DOHH2 (cell line): Measurements from ENCODE around the gene SLC38A4.

Experiments used
- H3F3A ChIP-seq: fragments of 200-600 bp; sonication (generic), shearing (Covaris generic); 2 replicates; pipeline ENCODE4 v1.6.0; 2016; ENCODE audit warnings: antibody characterized with exemption, mild to moderate bottlenecking; ENCODE audit not compliant: control insufficient read depth, insufficient read depth
- H3K27ac ChIP-seq: fragments of 200-600 bp; sonication (generic); 2 replicates; pipeline ENCODE4 v1.5.1; 2014; ENCODE audit warnings: low read depth, mild to moderate bottlenecking, low read length, moderate library complexity
- H3K27me3 ChIP-seq: fragments of 200-600 bp; sonication (generic); 2 replicates; pipeline ENCODE4 v1.6.1; 2014; ENCODE audit warnings: mild to moderate bottlenecking, low read length, mixed read lengths; ENCODE audit not compliant: control insufficient read depth
- H3K36me3 ChIP-seq: fragments of 200-600 bp; sonication (generic); 2 replicates; pipeline ENCODE4 v1.6.1; 2014; ENCODE audit warnings: mild to moderate bottlenecking, low read length, moderate library complexity, mixed read lengths; ENCODE audit not compliant: control insufficient read depth
- H3K4me1 ChIP-seq: fragments of 200-600 bp; sonication (generic); 2 replicates; pipeline ENCODE4 v1.6.1; 2014; ENCODE audit warnings: mild to moderate bottlenecking, low read length, mixed read lengths; ENCODE audit not compliant: control insufficient read depth
- H3K4me2 ChIP-seq: fragments of 200-600 bp; sonication (generic); 2 replicates; pipeline ENCODE4 v1.6.0; 2014; ENCODE audit warnings: mild to moderate bottlenecking, low read length, moderate library complexity
- H3K4me3 ChIP-seq: fragments of 200-600 bp; sonication (generic); 2 replicates; pipeline ENCODE4 v1.5.1; 2014; ENCODE audit warnings: mild to moderate bottlenecking, low read length, mixed read lengths
- H3K79me2 ChIP-seq: fragments of 200-600 bp; sonication (generic); 2 replicates; pipeline ENCODE4 v1.6.1; 2014; ENCODE audit warnings: mild to moderate bottlenecking, low read length, mixed read lengths; ENCODE audit not compliant: control insufficient read depth
- H3K9me2 ChIP-seq: fragments of 200-600 bp; sonication (generic); replicated peaks from 2 replicates; pipeline ENCODE4 v1.6.1; 2014; ENCODE audit warnings: mild to moderate bottlenecking, low read length, mixed read lengths; ENCODE audit not compliant: control insufficient read depth
- H3K9me3 ChIP-seq: fragments of 200-600 bp; sonication (generic); 2 replicates; pipeline ENCODE4 v1.6.1; 2014; ENCODE audit warnings: antibody characterized with exemption, low read length, mixed read lengths; ENCODE audit not compliant: control insufficient read depth, insufficient read depth
- H4K20me1 ChIP-seq: fragments of 200-600 bp; sonication (generic); 2 replicates; pipeline ENCODE4 v1.6.0; 2014; ENCODE audit warnings: low read depth, mild to moderate bottlenecking, antibody characterized with exemption, low read length, moderate library complexity; ENCODE audit not compliant: control insufficient read depth, insufficient read depth
- EZH2phosphoT487 ChIP-seq: fragments of 200-600 bp; sonication (generic); IDR thresholded peaks from 2 replicates; pipeline ENCODE4 v1.6.1; 2017; ENCODE audit warnings: borderline replicate concordance, mild to moderate bottlenecking, antibody characterized with exemption, low read length, moderate library complexity, mixed read lengths
- TF ChIP-seq, protein P1 (sequence below): fragments of 200-600 bp; sonication (generic); IDR thresholded peaks from one replicate; pipeline ENCODE4 v1.5.1; 2014; ENCODE audit warnings: antibody characterized with exemption, mild to moderate bottlenecking, low read depth, low read length; ENCODE audit not compliant: poor library complexity, severe bottlenecking

Gene SLC38A4

DNA sequence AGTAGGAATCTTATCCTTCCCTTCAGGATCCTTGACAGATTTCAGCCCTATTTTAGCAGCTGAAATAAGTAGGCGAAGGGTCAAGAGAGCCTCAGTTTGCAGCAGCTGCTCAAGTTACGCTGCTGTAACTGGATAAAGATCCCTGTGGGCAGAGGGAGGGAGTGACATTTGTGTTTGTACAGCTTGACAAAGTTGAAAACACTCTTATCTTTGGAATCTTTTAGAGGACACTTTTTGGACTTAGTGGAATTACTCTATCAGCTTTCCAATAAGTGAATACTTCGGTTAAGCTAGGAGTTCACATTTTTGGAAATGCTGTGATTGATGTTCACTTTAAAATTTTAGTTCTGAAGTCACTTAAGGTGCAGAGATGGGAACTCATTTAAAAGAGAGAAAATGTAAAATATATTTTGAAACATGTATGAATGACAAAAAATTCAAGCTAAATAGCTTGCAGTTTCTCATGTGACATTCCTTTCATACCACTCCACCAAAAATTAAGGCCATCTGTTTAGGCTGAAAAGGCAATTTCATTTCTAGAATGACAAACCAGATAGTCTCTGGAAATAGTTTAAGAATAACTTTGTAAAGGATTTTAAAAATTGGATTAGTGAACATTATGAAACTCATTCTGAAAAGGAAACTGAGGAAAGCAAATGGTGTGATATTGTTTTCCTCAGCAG lies 55.2 kb downstream of the SLC38A4 start:
- H4K20me1 ChIP-seq = no peaks in the 10 kb centered on the region
- H3K9me2 ChIP-seq = no peaks in the 10 kb centered on the region
- no peaks in the 10 kb centered on the region for H3F3A ChIP-seq
- H3K4me1 ChIP-seq = no peaks in the 10 kb centered on the region
- no peaks in the 10 kb centered on the region for H3K27me3 ChIP-seq
- no peak overlapping the region for H3K27ac ChIP-seq
- no peak overlapping the region for H3K4me3 ChIP-seq
- TF ChIP-seq, protein P1, sequence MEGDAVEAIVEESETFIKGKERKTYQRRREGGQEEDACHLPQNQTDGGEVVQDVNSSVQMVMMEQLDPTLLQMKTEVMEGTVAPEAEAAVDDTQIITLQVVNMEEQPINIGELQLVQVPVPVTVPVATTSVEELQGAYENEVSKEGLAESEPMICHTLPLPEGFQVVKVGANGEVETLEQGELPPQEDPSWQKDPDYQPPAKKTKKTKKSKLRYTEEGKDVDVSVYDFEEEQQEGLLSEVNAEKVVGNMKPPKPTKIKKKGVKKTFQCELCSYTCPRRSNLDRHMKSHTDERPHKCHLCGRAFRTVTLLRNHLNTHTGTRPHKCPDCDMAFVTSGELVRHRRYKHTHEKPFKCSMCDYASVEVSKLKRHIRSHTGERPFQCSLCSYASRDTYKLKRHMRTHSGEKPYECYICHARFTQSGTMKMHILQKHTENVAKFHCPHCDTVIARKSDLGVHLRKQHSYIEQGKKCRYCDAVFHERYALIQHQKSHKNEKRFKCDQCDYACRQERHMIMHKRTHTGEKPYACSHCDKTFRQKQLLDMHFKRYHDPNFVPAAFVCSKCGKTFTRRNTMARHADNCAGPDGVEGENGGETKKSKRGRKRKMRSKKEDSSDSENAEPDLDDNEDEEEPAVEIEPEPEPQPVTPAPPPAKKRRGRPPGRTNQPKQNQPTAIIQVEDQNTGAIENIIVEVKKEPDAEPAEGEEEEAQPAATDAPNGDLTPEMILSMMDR = no peak
- no peak for TF ChIP-seq EZH2phosphoT487
- no peaks in the 10 kb centered on the region for H3K79me2 ChIP-seq
- H3K9me3 ChIP-seq = no peaks in the 10 kb centered on the region
- no peak overlapping the region for H3K4me2 ChIP-seq
- no peaks in the 10 kb centered on the region for H3K36me3 ChIP-seq

- H3K4me3 ChIP-seq = no peak overlapping the region
- H3K4me1 ChIP-seq = no peaks in the 10 kb centered on the region
- H3K79me2 ChIP-seq = no peaks in the 10 kb centered on the region
- H3K27ac ChIP-seq = no peak overlapping the region
- H4K20me1 ChIP-seq = no peaks in the 10 kb centered on the region
- H3K9me3 ChIP-seq = no peaks in the 10 kb centered on the region
- no peaks in the 10 kb centered on the region for H3K9me2 ChIP-seq
- no peaks in the 10 kb centered on the region for H3F3A ChIP-seq
- H3K36me3 ChIP-seq = no peaks in the 10 kb centered on the region
- H3K4me2 ChIP-seq = no peak overlapping the region
- no peaks in the 10 kb centered on the region for H3K27me3 ChIP-seq
- TF ChIP-seq EZH2phosphoT487 = no peak
- TF ChIP-seq, protein P1 = no peak
Measured at GRCh38 chr12:46764005-46764404, 61.8 kb downstream of the SLC38A4 start.

DNA sequence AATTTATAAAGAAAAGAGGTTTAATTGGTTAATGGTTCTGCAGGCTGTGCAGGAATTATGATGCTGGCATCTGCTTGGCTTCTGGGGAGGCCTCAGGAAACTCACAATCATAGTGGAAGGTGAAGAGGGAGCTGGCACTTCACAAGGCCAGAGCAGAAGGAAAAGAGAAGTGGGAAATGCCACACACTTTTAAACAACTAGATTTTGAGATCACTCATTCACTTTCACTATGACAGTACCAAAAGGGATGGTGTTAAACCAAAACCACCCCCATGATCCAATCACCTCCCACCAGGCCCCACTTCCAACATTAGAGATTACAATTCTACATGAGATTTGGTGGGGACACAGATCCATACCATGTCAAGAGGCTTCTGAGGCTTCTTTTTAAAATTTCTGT lies 62.6 kb downstream of the SLC38A4 start:
- Histone ChIP-seq H3K9me3 (no peaks in the 10 kb centered on the region), H3K4me1 (no peaks in the 10 kb centered on the region), H3K36me3 (no peaks in the 10 kb centered on the region), H3K27me3 (no peaks in the 10 kb centered on the region), H3K4me3 (no peak overlapping the region), H3F3A (no peaks in the 10 kb centered on the region), H3K4me2 (no peak overlapping the region), H4K20me1 (no peaks in the 10 kb centered on the region), H3K9me2 (no peaks in the 10 kb centered on the region), H3K27ac (no peak overlapping the region), H3K79me2 (no peaks in the 10 kb centered on the region)
- TF ChIP-seq, protein P1 = no peak
- no peak for TF ChIP-seq EZH2phosphoT487
